K562 (cell line): ENCODE results near the gene PBXIP1. TPM values are rescaled to one million over a fixed set of nuclear protein-coding genes. Genes with fewer than 3 reads are reported as not detected.

Experiments
- ATAC-seq: fragments of 200-7000 bp; cut with Tn5 transposase; 3 replicates; pipeline ENCODE4 v1.9.1; 2020; ENCODE audit warnings: moderate library complexity
- BruUV-seq: library from RNA; stranded (reverse); fragments of 400-500 nt; replicated peaks from 2 replicates; lab custom pipeline; 2021; lab: Mats Ljungman, UMichigan
- CTCF ChIA-PET: fragments of 300-600 bp; formaldehyde crosslinking; extraction: SDS; loops from one replicate; lab custom pipeline; 2021; ENCODE audit warnings: low intra/inter-chr PET ratio; lab: Yijun Ruan, JAX
- POLR2A ChIA-PET: fragments of 300-600, 350-650 bp; sonication (Branson Sonifier 250); formaldehyde crosslinking; extraction: SDS; loops from one replicate; lab custom pipeline; 2021; ENCODE audit warnings: antibody characterized with exemption, inconsistent platforms; lab: Yijun Ruan, JAX
- DNase-seq, 4 experiments: peaks; one replicate each; pipeline versions ENCODE4 v3.0.0 to v3.0.0-alpha.2; 2011 to 2018; ENCODE audit warnings: low spot score in 3 of 4, mixed read lengths in 3 of 4; ENCODE audit errors: extremely low read depth in 1 of 4
- FAIRE-seq: peaks from 2 replicates; lab custom pipeline; 2011; peaks lifted over from hg19 to GRCh38; lab: Jason Lieb, UNC
- H2AFZ ChIP-seq: 2 replicates; pipeline ENCODE4 v1.6.0; 2011; ENCODE audit warnings: low read depth, low read length, control low read depth, inconsistent platforms
- H3K27ac ChIP-seq: fragments of 200-600 bp; 3 replicates; pipeline ENCODE4 v1.8.0; 2011; ENCODE audit warnings: low read depth, mild to moderate bottlenecking, control low read depth, inconsistent platforms, low read length, moderate library complexity, mixed read lengths; ENCODE audit errors: extremely low read depth
- H3K27me3 ChIP-seq, 2 experiments: fragments of 300-600 bp in 1 of 2; 2 replicates in 1 of 2; 3 replicates in 1 of 2; pipeline versions ENCODE4 v1.6.0 to v1.8.0; 2011; ENCODE audit warnings: inconsistent platforms in 2 of 2, low read length in 2 of 2, mild to moderate bottlenecking in 1 of 2, mixed read lengths in 1 of 2, moderate library complexity in 1 of 2; ENCODE audit not compliant: control insufficient read depth in 2 of 2, insufficient read depth in 2 of 2
- H3K36me3 ChIP-seq: fragments of 300-600 bp; 3 replicates; pipeline ENCODE4 v1.8.0; 2011; ENCODE audit warnings: mild to moderate bottlenecking, low read length, inconsistent platforms; ENCODE audit not compliant: control insufficient read depth, insufficient read depth
- H3K4me1 ChIP-seq, 2 experiments: fragments of 200-600 bp in 1 of 2; replicated peaks in 1 of 2; 2 replicates in 1 of 2; 3 replicates in 1 of 2; pipeline versions ENCODE4 v1.5.1 to v1.8.0; 2011; ENCODE audit warnings: inconsistent platforms in 2 of 2, low read length in 2 of 2, mild to moderate bottlenecking in 1 of 2, mixed read lengths in 1 of 2, moderate library complexity in 1 of 2; ENCODE audit not compliant: control insufficient read depth in 2 of 2, insufficient read depth in 2 of 2
- H3K4me2 ChIP-seq: 2 replicates; pipeline ENCODE4 v1.6.1; 2011; ENCODE audit warnings: low read length, control low read depth, inconsistent platforms, mixed read lengths; ENCODE audit not compliant: insufficient read depth
- H3K4me3 ChIP-seq: fragments of 200-600 bp; sonication (generic), shearing (Covaris generic); 2 replicates; pipeline ENCODE4 v1.5.1; 2016; ENCODE audit warnings: control low read depth, inconsistent platforms
- H3K79me2 ChIP-seq: fragments of 200-600 bp; 3 replicates; pipeline ENCODE4 v1.8.0; 2011; ENCODE audit warnings: low read length, inconsistent platforms; ENCODE audit not compliant: control insufficient read depth, insufficient read depth
- H3K9ac ChIP-seq, 2 experiments: 2 replicates each; pipeline versions ENCODE4 v1.6.0 to v1.6.1; 2011; ENCODE audit warnings: low read depth in 2 of 2, low read length in 2 of 2, control low read depth in 1 of 2, inconsistent platforms in 1 of 2, mild to moderate bottlenecking in 1 of 2, mixed read lengths in 1 of 2; ENCODE audit not compliant: insufficient read depth in 1 of 2
- H3K9me1 ChIP-seq: one replicate; pipeline ENCODE4 v1.6.0; 2011; ENCODE audit warnings: inconsistent platforms, mild to moderate bottlenecking, low read length, moderate library complexity; ENCODE audit not compliant: control insufficient read depth, insufficient read depth
- H3K9me3 ChIP-seq: replicated peaks from 2 replicates; pipeline ENCODE4 v1.5.1; 2011; ENCODE audit warnings: low read depth, low read length, inconsistent platforms; ENCODE audit not compliant: control insufficient read depth, insufficient read depth
- H4K20me1 ChIP-seq: replicated peaks from 2 replicates; pipeline ENCODE4 v1.6.1; 2011; ENCODE audit warnings: low read length, inconsistent platforms, mixed read lengths; ENCODE audit not compliant: control insufficient read depth, insufficient read depth
- FOXK2 ChIP-seq, 2 experiments: fragments of 450-650 bp; IDR thresholded peaks in 1 of 2; conservative IDR thresholded peaks in 1 of 2; 2 replicates each; pipeline ENCODE4 v1.6.1; 2016; ENCODE audit warnings: low read depth in 2 of 2, mild to moderate bottlenecking in 1 of 2
- MCM5 ChIP-seq: fragments of 450-650 bp; IDR thresholded peaks from 2 replicates; pipeline ENCODE4 v1.6.1; 2016; ENCODE audit warnings: low read depth
- SRSF3 ChIP-seq: fragments of 200-400 bp; formaldehyde crosslinking; IDR thresholded peaks from 2 replicates; pipeline ENCODE4 v1.6.1; 2016; ENCODE audit warnings: mild to moderate bottlenecking, low read length, moderate library complexity; ENCODE audit not compliant: insufficient read depth
- ZC3H8 ChIP-seq: fragments of 450-650 bp; IDR thresholded peaks from 2 replicates; pipeline ENCODE4 v1.6.1; 2017
- ZNF830 ChIP-seq: fragments of 250-450 bp; sonication (Bioruptor Pico); IDR thresholded peaks from 2 replicates; pipeline ENCODE4 v1.5.0; 2021; ENCODE audit warnings: mild to moderate bottlenecking
- WGBS: fragments of 100-300 bp; shearing (Covaris generic); methylation state at CpG from one replicate; pipeline ENCODE4 v1.1.6; 2016; ENCODE audit warnings: low coverage, mixed read lengths; ENCODE audit not compliant: insufficient coverage; ENCODE audit errors: missing lambda C conversion rate; 5-methylcytosine and 5-hydroxymethylcytosine counted together
- in situ Hi-C: fragments of 300-500 bp; cut with MboI; formaldehyde crosslinking; loops from 4 replicates; pipeline ENCODE4 v1.15.0; 2018; ENCODE audit warnings: inconsistent platforms, mixed read lengths
- intact Hi-C: fragments of 100-400 bp; cut with micrococcal nuclease; formaldehyde crosslinking; loops from 2 replicates; pipeline ENCODE4 v1.14.2; 2022
- polyA plus RNA-seq, 8 experiments: library from polyadenylated mRNA; depleted of rRNA in 4 of 8; stranded (reverse) in 5 of 8; unstranded in 3 of 8; fragments of >200 nt; fragmentation: Nextera tagmentation in 2 of 8; fragmentation: Illumina TruSeq in 1 of 8; extraction: Ambion mirVana in 2 of 8; extraction: Trizol in 1 of 8; gene quantifications; 2 replicates each; pipeline versions ENCODE4 v1.2.1 to v1.2.3, GENCODE V29; 2011 to 2014; ENCODE audit warnings: inconsistent platforms in 1 of 8, missing spikeins in 1 of 8
- total RNA-seq, 7 experiments: library from RNA; depleted of rRNA in 6 of 7; stranded (reverse); fragments of >200 nt in 6 of 7; fragmentation: Illumina TruSeq in 2 of 7; extraction: Trizol in 2 of 7; gene quantifications; 2 replicates each; pipeline versions ENCODE4 v1.2.1 to v1.2.3, GENCODE V29; 2011 to 2021; ENCODE audit warnings: low replicate concordance in 1 of 7
- TF ChIP-seq, protein P1 (sequence below): fragments of 250-450 bp; sonication (Bioruptor Pico); IDR thresholded peaks from 2 replicates; pipeline ENCODE4 v1.5.0; 2020; ENCODE audit warnings: mild to moderate bottlenecking
- TF ChIP-seq, protein P2 (sequence below): sonication (generic); formaldehyde crosslinking; IDR thresholded peaks from 2 replicates; pipeline ENCODE4 v1.9.0; 2022; ENCODE audit warnings: mild to moderate bottlenecking, missing genetic modification reagents
- TF ChIP-seq, protein P3 (sequence below): fragments of 450-650 bp; IDR thresholded peaks from 2 replicates; pipeline ENCODE4 v1.6.1; 2016; ENCODE audit warnings: borderline replicate concordance
- TF ChIP-seq, protein P4 (sequence below): fragments of 450-650 bp; IDR thresholded peaks from 2 replicates; pipeline ENCODE4 v1.6.1; 2014; ENCODE audit warnings: low read depth, mild to moderate bottlenecking, moderate library complexity, borderline replicate concordance
- TF ChIP-seq, protein P5 (sequence below): fragments of 450-650 bp; formaldehyde crosslinking; IDR thresholded peaks from 2 replicates; pipeline ENCODE4 v1.4.0; 2020; ENCODE audit warnings: mild to moderate bottlenecking, moderate library complexity

The PBXIP1 gene
- total and polyA plus RNA-seq, 9 of the 15 experiments (the other 6 are each of a cell fraction or from before 2014, with no cell fraction given): 0.13 to 8.3 (median 5.8) TPM

DNA sequence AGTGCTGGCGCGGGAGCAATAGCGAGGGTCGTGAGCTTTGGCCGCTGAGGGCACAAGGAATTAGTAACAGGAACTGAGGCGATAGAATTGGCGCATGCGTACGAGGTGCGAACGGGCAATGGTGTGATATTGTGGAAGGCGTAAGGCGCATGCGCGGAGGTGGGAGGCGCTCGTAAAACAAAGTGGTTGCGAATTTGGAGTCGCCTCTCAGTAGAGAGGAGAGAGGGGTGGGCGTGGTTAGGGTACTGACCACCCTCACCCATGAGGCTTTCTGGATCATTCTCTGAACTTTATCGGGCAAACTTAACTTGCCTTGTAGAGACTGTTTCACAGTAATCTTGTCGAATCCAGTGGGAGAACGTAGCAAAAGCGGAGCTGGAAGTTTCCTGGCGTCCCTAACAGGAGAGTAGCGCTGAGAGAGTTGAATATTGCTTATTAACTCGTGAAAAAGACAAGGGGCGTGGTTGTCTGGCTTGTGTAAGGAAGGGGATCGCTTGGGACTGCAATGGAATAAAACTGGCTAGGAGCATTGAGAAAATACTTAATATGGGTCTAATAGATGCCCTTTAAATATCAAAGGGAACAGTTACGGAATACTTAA is 19.0 kb upstream of the PBXIP1 start (continued):
- peak in 1 of 2 experiments; percentile 63; a peak in 2 of 4 replicates for TF ChIP-seq FOXK2 (conservative IDR thresholded peaks at IDR 0.05 in 1 of 2, IDR thresholded peaks at IDR 0.05 in 1 of 2; ENCODE audit: low read depth in 2 of 2)

DNA sequence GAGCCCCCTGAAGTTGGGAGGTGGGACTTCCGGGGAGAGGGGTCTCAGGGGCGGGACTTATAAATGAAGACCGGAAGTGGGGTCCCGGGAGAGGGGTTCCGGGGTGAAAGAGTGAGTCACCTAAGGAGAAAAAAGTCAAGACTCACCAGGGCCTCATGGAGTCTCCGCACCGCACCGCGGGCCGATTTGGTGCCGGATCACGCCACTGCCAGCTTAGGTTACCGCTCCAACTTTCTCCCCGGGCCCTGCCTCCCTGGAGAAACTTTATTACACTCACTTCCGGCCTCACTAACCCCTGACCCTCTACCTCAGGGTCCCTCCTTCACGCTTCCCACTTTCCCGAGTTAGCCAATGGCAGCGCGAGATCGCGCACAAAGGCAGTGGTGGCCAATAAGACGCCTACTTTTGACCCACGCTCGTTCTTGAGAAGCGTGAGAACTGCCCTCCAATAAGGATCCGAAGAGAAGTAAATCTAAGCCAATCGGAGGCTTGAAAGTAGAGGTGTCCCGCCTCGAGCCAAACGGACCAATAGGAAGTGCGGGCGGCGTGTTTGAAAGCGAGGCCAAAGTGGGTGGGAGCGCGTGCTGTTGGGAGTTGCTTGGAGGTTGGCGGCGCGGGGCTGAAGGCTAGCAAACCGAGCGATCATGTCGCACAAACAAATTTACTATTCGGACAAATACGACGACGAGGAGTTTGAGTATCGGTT is 18.4 kb upstream of the PBXIP1 start, which contains the start of gene CKS1B:
Gene CKS1B, plus strand, starts transcription at position 580 of the 706 bp plus-strand sequence. Its CDS starts 65 bp downstream, at position 645.
- Histone ChIP-seq H3K27ac (peak within 1 kb of the TSS; percentile 99), H4K20me1 (no peaks in the 10 kb centered on the region), H3K27me3 (no peaks in the 10 kb centered on the region; a peak in 1 of 5 replicates), H3K4me3 (peak within 1 kb of the TSS; percentile 66), H3K9me1 (no peaks in the 10 kb centered on the region), H3K79me2 (peaks cover 80% of the 10 kb centered on the region), H3K36me3 (peaks cover 34% of the 10 kb centered on the region), H3K4me2 (peak within 1 kb of the TSS; percentile 98), H3K9ac (peak within 1 kb of the TSS; percentile 96 to 97), H3K4me1 (peaks cover 45 to 50% of the 10 kb centered on the region in 2 experiments), H3K9me3 (no peaks in the 10 kb centered on the region), H2AFZ (peak within 1 kb of the TSS; percentile 81)
- BruUV-seq: no TSS peak
- CTCF ChIA-PET: interaction anchor here (0.6 to 2.3 kb wide), 4 partner anchors 25 to 88 kb away, joined by 3 to 11 read pairs (median 3); no protein-coding TSS in a partner anchor
- ATAC-seq: peak; percentile 83
- WGBS: under 1% methylated on average over 47 of the region's 47 CpGs
- peak; percentile 99 for FAIRE-seq
- POLR2A ChIA-PET: interaction anchor here (0.6 to 8.3 kb wide), 16 partner anchors 9 to 107 kb away, joined by 3 to 80 read pairs (median 4); partner anchors contain the start of genes FLAD1, LENEP, PBXIP1 and PMVK
- intact Hi-C loops: loop anchor here (1.0 to 5.0 kb wide), 2 partner anchors 27 to 88 kb away; partner anchors contain the start of gene EFNA4
- DNase-seq: peak; percentile 94 to 99 (median 97)
- in situ Hi-C loops: no loop called here
- TF ChIP-seq, protein P1, sequence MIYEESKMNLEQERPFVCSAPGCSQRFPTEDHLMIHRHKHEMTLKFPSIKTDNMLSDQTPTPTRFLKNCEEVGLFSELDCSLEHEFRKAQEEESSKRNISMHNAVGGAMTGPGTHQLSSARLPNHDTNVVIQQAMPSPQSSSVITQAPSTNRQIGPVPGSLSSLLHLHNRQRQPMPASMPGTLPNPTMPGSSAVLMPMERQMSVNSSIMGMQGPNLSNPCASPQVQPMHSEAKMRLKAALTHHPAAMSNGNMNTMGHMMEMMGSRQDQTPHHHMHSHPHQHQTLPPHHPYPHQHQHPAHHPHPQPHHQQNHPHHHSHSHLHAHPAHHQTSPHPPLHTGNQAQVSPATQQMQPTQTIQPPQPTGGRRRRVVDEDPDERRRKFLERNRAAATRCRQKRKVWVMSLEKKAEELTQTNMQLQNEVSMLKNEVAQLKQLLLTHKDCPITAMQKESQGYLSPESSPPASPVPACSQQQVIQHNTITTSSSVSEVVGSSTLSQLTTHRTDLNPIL (CRISPR knock-in tag): no peak
- TF ChIP-seq ZC3H8 (no peak), SRSF3 (no peak), MCM5 (no peak), ZNF830 (CRISPR knock-in tag) (peak; percentile 62; the same call in 1 of the 2 replicates)
- TF ChIP-seq, protein P2, sequence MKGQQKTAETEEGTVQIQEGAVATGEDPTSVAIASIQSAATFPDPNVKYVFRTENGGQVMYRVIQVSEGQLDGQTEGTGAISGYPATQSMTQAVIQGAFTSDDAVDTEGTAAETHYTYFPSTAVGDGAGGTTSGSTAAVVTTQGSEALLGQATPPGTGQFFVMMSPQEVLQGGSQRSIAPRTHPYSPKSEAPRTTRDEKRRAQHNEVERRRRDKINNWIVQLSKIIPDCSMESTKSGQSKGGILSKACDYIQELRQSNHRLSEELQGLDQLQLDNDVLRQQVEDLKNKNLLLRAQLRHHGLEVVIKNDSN (CRISPR knock-in tag): peak; percentile 70
- TF ChIP-seq, protein P3, sequence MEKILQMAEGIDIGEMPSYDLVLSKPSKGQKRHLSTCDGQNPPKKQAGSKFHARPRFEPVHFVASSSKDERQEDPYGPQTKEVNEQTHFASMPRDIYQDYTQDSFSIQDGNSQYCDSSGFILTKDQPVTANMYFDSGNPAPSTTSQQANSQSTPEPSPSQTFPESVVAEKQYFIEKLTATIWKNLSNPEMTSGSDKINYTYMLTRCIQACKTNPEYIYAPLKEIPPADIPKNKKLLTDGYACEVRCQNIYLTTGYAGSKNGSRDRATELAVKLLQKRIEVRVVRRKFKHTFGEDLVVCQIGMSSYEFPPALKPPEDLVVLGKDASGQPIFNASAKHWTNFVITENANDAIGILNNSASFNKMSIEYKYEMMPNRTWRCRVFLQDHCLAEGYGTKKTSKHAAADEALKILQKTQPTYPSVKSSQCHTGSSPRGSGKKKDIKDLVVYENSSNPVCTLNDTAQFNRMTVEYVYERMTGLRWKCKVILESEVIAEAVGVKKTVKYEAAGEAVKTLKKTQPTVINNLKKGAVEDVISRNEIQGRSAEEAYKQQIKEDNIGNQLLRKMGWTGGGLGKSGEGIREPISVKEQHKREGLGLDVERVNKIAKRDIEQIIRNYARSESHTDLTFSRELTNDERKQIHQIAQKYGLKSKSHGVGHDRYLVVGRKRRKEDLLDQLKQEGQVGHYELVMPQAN: peak; percentile 99
- TF ChIP-seq, protein P4, sequence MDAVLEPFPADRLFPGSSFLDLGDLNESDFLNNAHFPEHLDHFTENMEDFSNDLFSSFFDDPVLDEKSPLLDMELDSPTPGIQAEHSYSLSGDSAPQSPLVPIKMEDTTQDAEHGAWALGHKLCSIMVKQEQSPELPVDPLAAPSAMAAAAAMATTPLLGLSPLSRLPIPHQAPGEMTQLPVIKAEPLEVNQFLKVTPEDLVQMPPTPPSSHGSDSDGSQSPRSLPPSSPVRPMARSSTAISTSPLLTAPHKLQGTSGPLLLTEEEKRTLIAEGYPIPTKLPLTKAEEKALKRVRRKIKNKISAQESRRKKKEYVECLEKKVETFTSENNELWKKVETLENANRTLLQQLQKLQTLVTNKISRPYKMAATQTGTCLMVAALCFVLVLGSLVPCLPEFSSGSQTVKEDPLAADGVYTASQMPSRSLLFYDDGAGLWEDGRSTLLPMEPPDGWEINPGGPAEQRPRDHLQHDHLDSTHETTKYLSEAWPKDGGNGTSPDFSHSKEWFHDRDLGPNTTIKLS: peak; percentile 82; the same call in 1 of the 2 replicates
- TF ChIP-seq, protein P5, sequence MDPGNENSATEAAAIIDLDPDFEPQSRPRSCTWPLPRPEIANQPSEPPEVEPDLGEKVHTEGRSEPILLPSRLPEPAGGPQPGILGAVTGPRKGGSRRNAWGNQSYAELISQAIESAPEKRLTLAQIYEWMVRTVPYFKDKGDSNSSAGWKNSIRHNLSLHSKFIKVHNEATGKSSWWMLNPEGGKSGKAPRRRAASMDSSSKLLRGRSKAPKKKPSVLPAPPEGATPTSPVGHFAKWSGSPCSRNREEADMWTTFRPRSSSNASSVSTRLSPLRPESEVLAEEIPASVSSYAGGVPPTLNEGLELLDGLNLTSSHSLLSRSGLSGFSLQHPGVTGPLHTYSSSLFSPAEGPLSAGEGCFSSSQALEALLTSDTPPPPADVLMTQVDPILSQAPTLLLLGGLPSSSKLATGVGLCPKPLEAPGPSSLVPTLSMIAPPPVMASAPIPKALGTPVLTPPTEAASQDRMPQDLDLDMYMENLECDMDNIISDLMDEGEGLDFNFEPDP: no peak
